Glutamatergic neuron (in vitro differentiated cells): ENCODE data around the gene DNMT3B. TPM values are rescaled to one million over a fixed set of nuclear protein-coding genes. Genes with fewer than 3 reads are reported as not detected.
A peak's percentile ranks its signal among the peaks of the same experiment; 100 is the strongest.
"Not testable (repeated sequence)": the region's sequence is repeated elsewhere in the genome, so short reads cannot be mapped to it uniquely, and the experiment has no call there.

Experiments
- DNase-seq: peaks from one replicate; pipeline ENCODE4 v3.0.0; 2022
- H3K27ac Mint-ChIP-seq: one replicate; pipeline ENCODE4 v1.8.0; 2020; ENCODE audit warnings: mild to moderate bottlenecking, mixed read lengths, inconsistent platforms; ENCODE audit not compliant: unreplicated experiment
- H3K27me3 Mint-ChIP-seq: one replicate; pipeline ENCODE4 v1.8.0; 2020; ENCODE audit warnings: mild to moderate bottlenecking, moderate library complexity, mixed read lengths, inconsistent platforms; ENCODE audit not compliant: unreplicated experiment
- H3K36me3 Mint-ChIP-seq: one replicate; pipeline ENCODE4 v1.8.0; 2020; ENCODE audit warnings: mild to moderate bottlenecking, mixed read lengths, inconsistent platforms; ENCODE audit not compliant: unreplicated experiment
- H3K4me1 Mint-ChIP-seq: one replicate; pipeline ENCODE4 v1.8.0; 2020; ENCODE audit warnings: mild to moderate bottlenecking, low read depth, mixed read lengths, inconsistent platforms; ENCODE audit not compliant: unreplicated experiment
- H3K4me3 Mint-ChIP-seq: one replicate; pipeline ENCODE4 v1.8.0; 2020; ENCODE audit warnings: mild to moderate bottlenecking, mixed read lengths, inconsistent platforms; ENCODE audit not compliant: unreplicated experiment
- H3K9me3 Mint-ChIP-seq: one replicate; pipeline ENCODE4 v1.8.0; 2020; ENCODE audit warnings: mild to moderate bottlenecking, moderate library complexity, mixed read lengths, inconsistent platforms; ENCODE audit not compliant: unreplicated experiment
- long read RNA-seq: library from polyadenylated mRNA; unstranded; transcript quantifications from one replicate; pipeline ENCODE4 v2.0.0, GENCODE V29; 2020; ENCODE audit not compliant: unreplicated experiment
- total RNA-seq: library from RNA; stranded (reverse); fragmentation: NEBNext Ultra II Directional; extraction: Animal tissue kit (Norgen Biotek cat#: 25700); gene quantifications from one replicate; pipeline ENCODE4 v1.2.1, GENCODE V29; 2021; ENCODE audit not compliant: unreplicated experiment
- TF ChIP-seq, protein P1 (sequence below): fragments of 200-600 bp; sonication (generic); IDR thresholded peaks from one replicate; pipeline ENCODE4 v1.5.0; 2021; ENCODE audit not compliant: partially characterized antibody, unreplicated experiment

The DNMT3B gene
- total RNA-seq: 29.0 TPM
- long read RNA-seq, partial matches to known transcripts: 2 of 3 reads
- long read RNA-seq, other reads (novel, unspliced or antisense): 1 of 3 reads

DNA sequence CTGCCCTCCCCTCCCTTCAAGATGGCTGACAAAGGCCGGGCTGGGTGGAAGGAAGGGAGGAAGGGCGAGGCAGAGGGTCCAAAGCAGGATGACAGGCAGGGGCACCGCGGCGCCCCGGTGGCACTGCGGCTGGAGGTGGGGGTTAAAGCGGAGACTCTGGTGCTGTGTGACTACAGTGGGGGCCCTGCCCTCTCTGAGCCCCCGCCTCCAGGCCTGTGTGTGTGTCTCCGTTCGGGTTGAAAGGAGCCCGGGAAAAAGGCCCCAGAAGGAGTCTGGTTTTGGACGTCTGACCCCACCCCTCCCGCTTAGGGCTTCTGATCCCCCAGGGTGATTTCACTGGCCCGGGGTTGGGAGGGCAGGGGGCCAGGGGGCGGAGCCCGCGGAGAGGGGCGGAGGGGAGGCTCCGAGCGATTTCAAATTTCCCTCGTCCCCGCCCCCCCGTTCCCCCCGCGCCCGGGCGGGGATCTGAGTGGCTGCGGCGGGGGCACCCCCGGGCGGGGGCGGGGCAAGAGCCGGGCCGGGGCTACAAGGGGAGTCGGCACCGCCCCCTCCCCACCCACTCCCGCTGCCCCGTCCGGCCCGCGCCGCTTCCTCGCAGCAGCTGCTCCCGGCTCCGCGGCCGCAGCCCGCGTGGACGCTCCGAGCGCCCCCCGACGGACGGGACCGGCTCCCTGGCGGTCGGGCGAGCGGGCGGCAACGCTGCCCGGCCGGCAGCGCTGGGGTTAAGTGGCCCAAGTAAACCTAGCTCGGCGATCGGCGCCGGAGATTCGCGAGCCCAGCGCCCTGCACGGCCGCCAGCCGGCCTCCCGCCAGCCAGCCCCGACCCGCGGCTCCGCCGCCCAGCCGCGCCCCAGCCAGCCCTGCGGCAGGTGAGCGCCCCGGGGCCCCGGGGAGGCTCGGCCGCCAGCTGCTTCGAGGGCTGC, at the start of gene DNMT3B:
DNMT3B (plus strand) TSS at position 555 of the 923 bp plus-strand sequence. CDS start 17,939 bp downstream, outside the sequence.
- peaks cover 13% of the 10 kb centered on the region for H3K9me3 Mint-ChIP-seq
- DNase-seq: peak; percentile 96
- H3K4me3 Mint-ChIP-seq: peak within 1 kb of the TSS; percentile 98
- TF ChIP-seq, protein P1, sequence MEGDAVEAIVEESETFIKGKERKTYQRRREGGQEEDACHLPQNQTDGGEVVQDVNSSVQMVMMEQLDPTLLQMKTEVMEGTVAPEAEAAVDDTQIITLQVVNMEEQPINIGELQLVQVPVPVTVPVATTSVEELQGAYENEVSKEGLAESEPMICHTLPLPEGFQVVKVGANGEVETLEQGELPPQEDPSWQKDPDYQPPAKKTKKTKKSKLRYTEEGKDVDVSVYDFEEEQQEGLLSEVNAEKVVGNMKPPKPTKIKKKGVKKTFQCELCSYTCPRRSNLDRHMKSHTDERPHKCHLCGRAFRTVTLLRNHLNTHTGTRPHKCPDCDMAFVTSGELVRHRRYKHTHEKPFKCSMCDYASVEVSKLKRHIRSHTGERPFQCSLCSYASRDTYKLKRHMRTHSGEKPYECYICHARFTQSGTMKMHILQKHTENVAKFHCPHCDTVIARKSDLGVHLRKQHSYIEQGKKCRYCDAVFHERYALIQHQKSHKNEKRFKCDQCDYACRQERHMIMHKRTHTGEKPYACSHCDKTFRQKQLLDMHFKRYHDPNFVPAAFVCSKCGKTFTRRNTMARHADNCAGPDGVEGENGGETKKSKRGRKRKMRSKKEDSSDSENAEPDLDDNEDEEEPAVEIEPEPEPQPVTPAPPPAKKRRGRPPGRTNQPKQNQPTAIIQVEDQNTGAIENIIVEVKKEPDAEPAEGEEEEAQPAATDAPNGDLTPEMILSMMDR: no peak
- peaks cover 19% of the 10 kb centered on the region for H3K27me3 Mint-ChIP-seq
- H3K4me1 Mint-ChIP-seq: peaks cover 13% of the 10 kb centered on the region
- H3K27ac Mint-ChIP-seq: peak within 1 kb of the TSS; percentile 64
- no peaks in the 10 kb centered on the region for H3K36me3 Mint-ChIP-seq

DNA sequence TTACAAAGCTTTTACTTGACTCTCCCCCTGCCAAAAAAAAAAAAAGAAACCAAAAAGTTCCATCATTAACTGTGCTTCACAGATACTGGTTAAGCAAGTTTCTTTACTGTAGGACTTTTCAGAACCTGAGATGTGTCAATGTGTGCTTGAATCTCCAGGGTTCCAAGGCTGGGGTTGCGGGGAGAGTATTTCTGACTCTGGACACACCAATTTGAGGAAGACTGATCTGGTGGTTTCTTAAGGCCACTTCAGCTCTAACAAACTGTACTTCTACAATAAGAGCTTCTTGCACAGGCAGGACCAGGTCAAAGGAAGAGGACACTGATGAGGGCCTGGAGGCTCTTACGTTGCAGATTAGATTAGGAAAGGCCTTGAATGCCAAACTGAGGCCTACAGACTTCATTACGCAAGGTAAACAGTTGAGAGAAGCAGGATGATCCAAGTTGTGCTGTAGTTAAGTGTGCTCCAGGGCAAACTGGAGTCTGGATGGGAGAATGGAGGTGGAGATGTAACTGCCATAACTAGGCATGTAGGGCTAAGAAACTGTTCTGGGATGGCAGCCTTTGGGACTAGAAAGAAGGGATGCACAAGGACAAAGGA, 43.3 kb upstream of the DNMT3B start:
- H3K27me3 Mint-ChIP-seq: peaks cover 2% of the 10 kb centered on the region
- H3K4me3 Mint-ChIP-seq: no peak overlapping the region
- H3K9me3 Mint-ChIP-seq: peaks cover 4% of the 10 kb centered on the region
- no peaks in the 10 kb centered on the region for H3K4me1 Mint-ChIP-seq
- no peak overlapping the region for H3K27ac Mint-ChIP-seq
- DNase-seq: no peak
- peaks cover 4% of the 10 kb centered on the region for H3K36me3 Mint-ChIP-seq
- TF ChIP-seq, protein P1: no peak

DNA sequence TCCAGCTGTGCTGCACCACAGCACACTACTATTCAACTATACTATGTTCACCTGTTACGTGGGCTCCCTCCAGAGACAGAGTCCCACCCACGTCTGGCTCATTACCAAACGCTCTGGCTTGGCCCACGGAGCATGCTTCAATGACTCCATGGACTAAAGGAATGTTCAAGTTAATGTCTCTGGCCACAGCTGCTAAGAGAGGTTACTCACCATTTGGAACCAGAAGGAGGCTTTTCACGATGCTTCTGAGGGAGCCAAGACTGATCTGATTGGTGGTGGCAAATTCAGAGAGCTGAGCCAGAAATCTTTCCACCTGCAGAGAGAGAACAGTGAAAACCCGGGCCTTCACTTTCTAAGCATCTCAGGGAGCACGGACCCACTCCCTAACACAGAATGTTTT, 34.5 kb upstream of the DNMT3B start:
- peaks cover 2% of the 10 kb centered on the region for H3K9me3 Mint-ChIP-seq
- TF ChIP-seq, protein P1: no peak
- H3K36me3 Mint-ChIP-seq: peaks cover 9% of the 10 kb centered on the region
- no peaks in the 10 kb centered on the region for H3K4me1 Mint-ChIP-seq
- H3K27me3 Mint-ChIP-seq: peaks cover 3% of the 10 kb centered on the region
- DNase-seq: no peak
- no peak overlapping the region for H3K27ac Mint-ChIP-seq
- H3K4me3 Mint-ChIP-seq: no peak overlapping the region

DNA sequence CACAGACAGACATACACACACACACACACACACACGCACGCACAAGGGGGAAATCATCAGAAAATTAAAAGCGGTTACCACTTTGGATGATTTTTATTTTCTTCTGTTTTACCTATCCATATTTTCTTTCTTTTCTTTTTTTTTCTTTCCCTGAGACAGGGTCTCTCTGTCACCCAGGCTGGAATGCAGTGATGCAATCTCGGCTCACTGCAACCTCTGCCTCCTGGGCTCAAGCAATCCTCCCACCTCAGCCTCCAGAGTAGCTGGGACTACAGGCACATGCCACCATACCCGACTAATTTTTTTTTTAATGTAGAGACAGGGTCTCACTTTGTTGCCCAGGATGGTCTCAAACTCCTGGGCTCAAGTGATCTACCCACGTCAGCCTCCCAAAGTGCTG, 33.8 kb upstream of the DNMT3B start:
- not testable (repeated sequence) for H3K4me3 Mint-ChIP-seq, H3K27ac Mint-ChIP-seq, H3K36me3 Mint-ChIP-seq, H3K9me3 Mint-ChIP-seq, DNase-seq, H3K4me1 Mint-ChIP-seq, H3K27me3 Mint-ChIP-seq

DNA sequence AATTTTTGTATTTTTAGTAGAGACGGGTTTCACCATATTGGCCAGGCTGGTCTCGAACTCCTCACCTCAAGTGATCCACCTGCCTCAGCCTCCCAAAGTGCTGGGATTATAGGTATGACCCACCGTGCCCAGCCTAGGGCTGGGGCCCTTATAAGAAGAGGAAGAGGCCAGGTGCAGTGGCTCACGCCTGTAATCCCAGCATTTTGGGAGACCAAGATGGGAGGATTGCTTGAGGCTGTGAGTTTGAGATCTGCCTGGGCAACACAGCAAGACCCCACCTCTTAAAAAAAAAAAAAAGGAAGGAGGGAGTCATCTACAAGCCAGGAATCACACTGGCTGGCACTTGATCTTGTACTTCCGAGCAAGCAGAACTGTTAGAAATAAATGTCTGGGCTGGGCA, 32.9 kb upstream of the DNMT3B start:
- not testable (repeated sequence) for DNase-seq, H3K4me1 Mint-ChIP-seq, H3K36me3 Mint-ChIP-seq, H3K9me3 Mint-ChIP-seq, H3K27ac Mint-ChIP-seq, H3K4me3 Mint-ChIP-seq, H3K27me3 Mint-ChIP-seq

DNA sequence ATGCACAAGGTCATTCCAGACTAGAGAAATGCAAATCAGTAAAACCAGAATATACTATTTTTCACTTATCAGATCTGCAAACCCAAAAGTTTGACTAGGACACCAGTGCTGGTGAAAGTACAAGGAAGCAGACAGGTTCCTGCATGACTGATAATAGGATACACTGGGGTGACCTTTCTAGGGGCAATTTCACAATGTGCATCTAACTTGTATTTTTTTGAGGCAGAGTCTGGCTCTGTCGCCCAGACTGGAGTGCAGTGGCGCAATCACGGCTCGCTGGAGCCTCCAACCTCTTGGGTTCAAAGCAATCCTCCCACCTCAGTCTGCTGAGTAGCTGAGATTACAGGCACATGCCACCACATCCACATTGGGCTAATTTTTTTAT, 30.3 kb upstream of the DNMT3B start:
- TF ChIP-seq, protein P1: no peak
- H3K4me3 Mint-ChIP-seq: no peak overlapping the region
- H3K27me3 Mint-ChIP-seq: no peaks in the 10 kb centered on the region
- no peaks in the 10 kb centered on the region for H3K4me1 Mint-ChIP-seq
- H3K9me3 Mint-ChIP-seq: no peaks in the 10 kb centered on the region
- no peak overlapping the region for H3K27ac Mint-ChIP-seq
- no peaks in the 10 kb centered on the region for H3K36me3 Mint-ChIP-seq
- DNase-seq: no peak
